OCI-LY1 (cell line): ENCODE measurements around the gene LEF1.
A peak's percentile ranks its signal among the peaks of the same experiment; 100 is the strongest.

ENCODE experiments used
- H2AFZ ChIP-seq: fragments of 200-600 bp; sonication (generic), shearing (Covaris generic); 2 replicates; pipeline ENCODE4 v1.6.0; 2014; ENCODE audit warnings: antibody characterized with exemption, mild to moderate bottlenecking, low read length
- H3F3A ChIP-seq: fragments of 200-600 bp; sonication (generic), shearing (Covaris generic); 2 replicates; pipeline ENCODE4 v1.6.0; 2014; ENCODE audit warnings: mild to moderate bottlenecking, antibody characterized with exemption, low read length, moderate library complexity; ENCODE audit not compliant: insufficient read depth
- H3K27ac ChIP-seq: fragments of 200-600 bp; sonication (generic); 2 replicates; pipeline ENCODE4 v1.5.1; 2014; ENCODE audit warnings: low read length, mixed run types, mild to moderate bottlenecking, low read depth; ENCODE audit not compliant: poor library complexity, severe bottlenecking
- H3K27me3 ChIP-seq: fragments of 200-600 bp; sonication (generic); 2 replicates; pipeline ENCODE4 v1.6.0; 2014; ENCODE audit warnings: antibody characterized with exemption, mild to moderate bottlenecking, low read length, moderate library complexity; ENCODE audit not compliant: insufficient read depth
- H3K36me3 ChIP-seq: fragments of 200-600 bp; sonication (generic); 2 replicates; pipeline ENCODE4 v1.6.1; 2014; ENCODE audit warnings: mild to moderate bottlenecking, antibody characterized with exemption, low read length, moderate library complexity, mixed read lengths; ENCODE audit not compliant: insufficient read depth
- H3K4me1 ChIP-seq: fragments of 200-600 bp; sonication (generic); 2 replicates; pipeline ENCODE4 v1.5.1; 2014; ENCODE audit warnings: mild to moderate bottlenecking, low read length, moderate library complexity; ENCODE audit not compliant: insufficient read depth, severe bottlenecking
- H3K4me2 ChIP-seq: fragments of 200-600 bp; sonication (generic), shearing (Covaris generic); 2 replicates; pipeline ENCODE4 v1.6.1; 2014; ENCODE audit warnings: low read length
- H3K4me3 ChIP-seq: fragments of 200-600 bp; sonication (generic); 2 replicates; pipeline ENCODE4 v1.5.1; 2014; ENCODE audit warnings: low read length, low read depth, mild to moderate bottlenecking, mixed read lengths; ENCODE audit not compliant: poor library complexity, severe bottlenecking
- H3K79me2 ChIP-seq: fragments of 200-600 bp; shearing (Covaris generic); 2 replicates; pipeline ENCODE4 v1.6.1; 2016; ENCODE audit warnings: mixed run types, low read length, mixed read lengths; ENCODE audit not compliant: insufficient read depth
- H3K9ac ChIP-seq: fragments of 200-600 bp; sonication (generic), shearing (Covaris generic); 2 replicates; pipeline ENCODE4 v1.6.1; 2014; ENCODE audit warnings: mild to moderate bottlenecking, low read length, mixed read lengths
- H3K9me2 ChIP-seq: fragments of 200-600 bp; sonication (generic), shearing (Covaris generic); 2 replicates; pipeline ENCODE4 v1.6.1; 2014; ENCODE audit warnings: low read depth, mild to moderate bottlenecking, low read length, mixed read lengths
- H3K9me3 ChIP-seq: fragments of 200-600 bp; shearing (Covaris generic); 2 replicates; pipeline ENCODE4 v1.6.1; 2014; ENCODE audit warnings: low read length, mixed read lengths
- H4K20me1 ChIP-seq: fragments of 200-600 bp; sonication (generic), shearing (Covaris generic); 2 replicates; pipeline ENCODE4 v1.6.0; 2016; ENCODE audit warnings: mild to moderate bottlenecking, low read length; ENCODE audit not compliant: insufficient read depth
- EZH2 ChIP-seq: fragments of 200-600 bp; sonication (generic), shearing (Covaris generic); IDR thresholded peaks from 2 replicates; pipeline ENCODE4 v1.8.0; 2017; ENCODE audit warnings: borderline replicate concordance, mixed run types, mild to moderate bottlenecking, antibody characterized with exemption, low read length, moderate library complexity, mixed read lengths
- TF ChIP-seq, protein P1 (sequence below): fragments of 200-600 bp; sonication (generic), shearing (Covaris generic); IDR thresholded peaks from 2 replicates; pipeline ENCODE4 v1.5.1; 2017; ENCODE audit warnings: mild to moderate bottlenecking, antibody characterized with exemption, low read length, moderate library complexity, mixed read lengths

The LEF1 gene

DNA sequence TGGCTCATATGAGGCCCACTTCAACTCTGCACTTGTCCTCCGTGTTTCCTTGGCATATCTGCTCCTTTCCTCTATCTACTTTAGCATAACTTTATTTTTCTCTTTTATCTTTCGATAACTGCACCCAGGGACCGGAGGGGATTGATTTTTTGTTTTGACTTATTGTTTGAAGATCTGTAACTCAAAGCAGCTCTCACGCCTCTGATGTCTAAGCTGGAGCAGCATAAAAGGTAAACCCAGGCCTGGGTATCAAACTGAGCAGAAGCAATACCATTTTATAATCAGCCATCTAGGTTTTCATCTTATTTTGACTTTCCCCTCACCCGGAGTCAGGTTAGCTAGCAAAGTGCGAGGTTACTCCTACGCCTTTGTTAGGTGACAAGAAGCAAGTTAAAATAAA lies 28.4 kb downstream of the LEF1 start:
- Histone ChIP-seq H3K79me2 (peaks cover 99% of the 10 kb centered on the region), H3K4me2 (no peak overlapping the region), H3K9ac (no peak overlapping the region), H3F3A (no peaks in the 10 kb centered on the region), H3K4me1 (peaks cover 100% of the 10 kb centered on the region), H2AFZ (no peak overlapping the region), H3K9me3 (no peaks in the 10 kb centered on the region), H3K27me3 (no peaks in the 10 kb centered on the region), H3K27ac (peak overlapping the region; percentile 57), H3K4me3 (no peak overlapping the region), H4K20me1 (no peaks in the 10 kb centered on the region), H3K9me2 (no peaks in the 10 kb centered on the region), H3K36me3 (peaks cover 50% of the 10 kb centered on the region)
- no peak for TF ChIP-seq EZH2

DNA sequence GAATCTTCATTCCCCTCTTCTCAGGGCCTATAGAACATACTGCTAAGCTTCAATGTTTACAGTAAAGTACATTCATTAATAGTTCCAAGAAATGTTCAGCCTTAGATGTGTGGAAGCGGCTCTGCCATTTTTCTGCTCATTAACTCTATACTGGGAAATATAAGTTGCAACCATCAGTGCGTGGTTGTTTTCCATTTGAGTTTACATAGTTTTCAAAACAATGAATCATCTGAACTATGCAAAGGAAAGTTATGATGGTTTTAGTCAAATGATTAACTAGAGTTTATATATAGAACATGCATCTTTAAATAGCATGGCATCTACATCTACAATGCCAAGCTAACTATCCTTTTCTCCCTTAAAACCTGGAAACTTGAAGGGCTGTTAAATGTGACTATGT lies 29.6 kb downstream of the LEF1 start:
- H3K9me3 ChIP-seq = no peaks in the 10 kb centered on the region
- H3K4me1 ChIP-seq = peaks cover 95% of the 10 kb centered on the region
- H3K36me3 ChIP-seq = peaks cover 59% of the 10 kb centered on the region
- H3K27me3 ChIP-seq = no peaks in the 10 kb centered on the region
- H3K9me2 ChIP-seq = no peaks in the 10 kb centered on the region
- H3K4me2 ChIP-seq = no peak overlapping the region
- no peak overlapping the region for H2AFZ ChIP-seq
- H3K4me3 ChIP-seq = no peak overlapping the region
- TF ChIP-seq, protein P1, sequence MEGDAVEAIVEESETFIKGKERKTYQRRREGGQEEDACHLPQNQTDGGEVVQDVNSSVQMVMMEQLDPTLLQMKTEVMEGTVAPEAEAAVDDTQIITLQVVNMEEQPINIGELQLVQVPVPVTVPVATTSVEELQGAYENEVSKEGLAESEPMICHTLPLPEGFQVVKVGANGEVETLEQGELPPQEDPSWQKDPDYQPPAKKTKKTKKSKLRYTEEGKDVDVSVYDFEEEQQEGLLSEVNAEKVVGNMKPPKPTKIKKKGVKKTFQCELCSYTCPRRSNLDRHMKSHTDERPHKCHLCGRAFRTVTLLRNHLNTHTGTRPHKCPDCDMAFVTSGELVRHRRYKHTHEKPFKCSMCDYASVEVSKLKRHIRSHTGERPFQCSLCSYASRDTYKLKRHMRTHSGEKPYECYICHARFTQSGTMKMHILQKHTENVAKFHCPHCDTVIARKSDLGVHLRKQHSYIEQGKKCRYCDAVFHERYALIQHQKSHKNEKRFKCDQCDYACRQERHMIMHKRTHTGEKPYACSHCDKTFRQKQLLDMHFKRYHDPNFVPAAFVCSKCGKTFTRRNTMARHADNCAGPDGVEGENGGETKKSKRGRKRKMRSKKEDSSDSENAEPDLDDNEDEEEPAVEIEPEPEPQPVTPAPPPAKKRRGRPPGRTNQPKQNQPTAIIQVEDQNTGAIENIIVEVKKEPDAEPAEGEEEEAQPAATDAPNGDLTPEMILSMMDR = no peak
- TF ChIP-seq EZH2 = no peak
- no peak overlapping the region for H3K9ac ChIP-seq
- H4K20me1 ChIP-seq = no peaks in the 10 kb centered on the region
- H3K79me2 ChIP-seq = peaks cover 100% of the 10 kb centered on the region
- peak overlapping the region; percentile 30 for H3K27ac ChIP-seq
- H3F3A ChIP-seq = no peaks in the 10 kb centered on the region

DNA sequence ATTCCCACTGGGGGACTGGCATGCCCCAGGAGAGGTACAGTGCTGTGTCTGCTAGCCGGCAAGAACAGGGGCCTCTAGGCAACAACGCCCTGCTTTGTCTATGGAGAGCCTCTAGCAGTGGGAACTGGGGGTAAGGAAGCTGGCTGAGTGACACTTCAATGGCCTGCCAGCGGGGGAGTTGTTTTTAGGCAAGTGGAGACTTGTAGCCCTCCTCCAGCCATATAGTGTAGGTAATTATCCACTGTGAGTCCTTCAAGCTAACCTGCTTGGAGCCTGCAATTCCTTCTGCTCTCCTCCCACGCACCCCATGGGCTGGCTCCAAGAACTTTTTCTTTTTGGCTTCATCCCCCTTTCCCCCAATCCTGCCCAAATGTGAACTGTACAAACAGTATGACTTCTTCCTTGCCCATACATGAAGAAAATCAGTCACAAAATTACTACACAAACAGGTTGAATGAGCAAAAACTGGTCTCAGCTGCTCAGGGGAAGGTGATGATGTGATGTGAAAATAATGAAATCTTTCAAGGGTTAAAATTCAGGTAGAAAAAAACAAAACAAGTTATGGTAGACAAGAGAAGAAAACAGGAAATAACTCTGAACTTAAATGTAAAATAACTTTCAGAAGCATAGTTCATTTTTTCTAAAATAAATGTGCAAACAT lies 33.1 kb downstream of the LEF1 start:
- no peaks in the 10 kb centered on the region for H3K9me2 ChIP-seq
- peaks cover 99% of the 10 kb centered on the region for H3K79me2 ChIP-seq
- H3K27ac ChIP-seq = peak overlapping the region; percentile 58
- no peak overlapping the region for H2AFZ ChIP-seq
- peaks cover 58% of the 10 kb centered on the region for H3K36me3 ChIP-seq
- TF ChIP-seq, protein P1 = 0 out of 2 replicates have a peak, but pooled peaks have one; percentile 5
- TF ChIP-seq EZH2 = no peak
- no peak overlapping the region for H3K4me2 ChIP-seq
- no peak overlapping the region for H3K4me3 ChIP-seq
- no peaks in the 10 kb centered on the region for H3K27me3 ChIP-seq
- no peaks in the 10 kb centered on the region for H4K20me1 ChIP-seq
- H3K9me3 ChIP-seq = no peaks in the 10 kb centered on the region
- H3K4me1 ChIP-seq = peaks cover 61% of the 10 kb centered on the region
- H3F3A ChIP-seq = no peaks in the 10 kb centered on the region
- H3K9ac ChIP-seq = no peak overlapping the region; the same call in 1 of the 2 replicates

DNA sequence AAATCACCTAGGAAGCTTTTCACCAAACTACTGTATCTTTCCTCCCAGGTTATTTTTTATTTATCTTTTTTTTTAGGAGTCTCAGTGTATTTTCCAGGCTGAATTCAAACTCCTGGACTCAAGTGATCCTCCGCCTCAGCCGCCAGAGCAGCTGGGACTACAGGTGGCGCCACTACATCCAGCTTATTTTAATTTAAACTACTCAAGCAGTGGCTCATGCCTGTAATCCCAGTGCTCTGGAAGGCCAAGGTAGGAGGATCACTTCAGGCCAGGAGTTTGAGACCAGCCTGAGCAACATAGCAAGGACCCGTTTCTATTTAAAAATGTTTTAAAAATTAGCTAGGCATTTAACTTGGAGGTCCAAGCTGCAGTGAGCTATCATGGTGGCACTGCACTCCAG lies 37.8 kb downstream of the LEF1 start:
- Histone ChIP-seq H3F3A (no peaks in the 10 kb centered on the region), H4K20me1 (no peaks in the 10 kb centered on the region), H3K4me2 (no peak overlapping the region), H2AFZ (no peak overlapping the region), H3K27me3 (no peaks in the 10 kb centered on the region), H3K36me3 (peaks cover 80% of the 10 kb centered on the region), H3K79me2 (peaks cover 99% of the 10 kb centered on the region), H3K4me3 (no peak overlapping the region), H3K27ac (no peak overlapping the region), H3K9me2 (no peaks in the 10 kb centered on the region), H3K9ac (no peak overlapping the region), H3K9me3 (no peaks in the 10 kb centered on the region), H3K4me1 (peaks cover 26% of the 10 kb centered on the region)
- TF ChIP-seq, protein P1 = peak; percentile 35
- TF ChIP-seq EZH2 = no peak
